Fibroblast of lung (primary cell): ENCODE data around the gene GIGYF2. TPM values are rescaled to one million over a fixed set of nuclear protein-coding genes. Genes with fewer than 3 reads are reported as not detected.

ENCODE experiments used
- DNase-seq, 2 donors: peaks; one replicate each; pipeline versions ENCODE4 v3.0.0 to v3.0.0-alpha.2; 2010; ENCODE audit warnings: low read depth in 2 of 2
- H2AFZ ChIP-seq: 2 replicates; pipeline ENCODE4 v1.5.1; 2012; ENCODE audit warnings: low read length, control low read depth, inconsistent platforms
- H3K27ac ChIP-seq: 2 replicates; pipeline ENCODE4 v1.5.1; 2011; ENCODE audit warnings: low read length, control low read depth; ENCODE audit not compliant: insufficient read depth
- H3K27me3 ChIP-seq: 2 replicates; pipeline ENCODE4 v1.5.1; 2011; ENCODE audit warnings: mild to moderate bottlenecking, low read length; ENCODE audit not compliant: control insufficient read depth, insufficient read depth
- H3K36me3 ChIP-seq: 2 replicates; pipeline ENCODE4 v1.5.1; 2011; ENCODE audit warnings: low read length; ENCODE audit not compliant: control insufficient read depth, insufficient read depth
- H3K4me1 ChIP-seq: 2 replicates; pipeline ENCODE4 v1.5.1; 2011; ENCODE audit warnings: low read length; ENCODE audit not compliant: control insufficient read depth, insufficient read depth; ENCODE audit errors: extremely low read depth
- H3K4me2 ChIP-seq: 2 replicates; pipeline ENCODE4 v1.5.1; 2011; ENCODE audit warnings: low read length, control low read depth; ENCODE audit not compliant: insufficient read depth; ENCODE audit errors: extremely low read depth
- H3K4me3 ChIP-seq, 4 experiments: fragments of 200-600 bp in 1 of 4; sonication (generic) in 1 of 4; replicated peaks in 1 of 4; 2 replicates each; pipeline ENCODE4 v1.5.1; 2011 to 2016; ENCODE audit warnings: low read length in 4 of 4, low read depth in 3 of 4, mild to moderate bottlenecking in 3 of 4, control low read depth in 2 of 4, inconsistent platforms in 1 of 4, mixed read lengths in 1 of 4; ENCODE audit not compliant: insufficient read depth in 1 of 4; ENCODE audit errors: control extremely low read depth in 1 of 4
- H3K79me2 ChIP-seq: 2 replicates; pipeline ENCODE4 v1.5.1; 2012; ENCODE audit warnings: mild to moderate bottlenecking, low read length, inconsistent platforms; ENCODE audit not compliant: control insufficient read depth, insufficient read depth
- H3K9ac ChIP-seq: 2 replicates; pipeline ENCODE4 v1.5.1; 2011; ENCODE audit warnings: mild to moderate bottlenecking, low read length, control low read depth; ENCODE audit not compliant: insufficient read depth
- H3K9me3 ChIP-seq: 2 replicates; pipeline ENCODE4 v1.5.1; 2012; ENCODE audit warnings: low read depth, low read length; ENCODE audit not compliant: control insufficient read depth, insufficient read depth
- H4K20me1 ChIP-seq: 2 replicates; pipeline ENCODE4 v1.5.1; 2011; ENCODE audit warnings: low read length; ENCODE audit not compliant: control insufficient read depth, insufficient read depth; ENCODE audit errors: extremely low read depth
- CTCF ChIP-seq, 2 donors: IDR thresholded peaks in 1 of 2; conservative IDR thresholded peaks in 1 of 2; 1 replicate in 1 of 2; 2 replicates in 1 of 2; pipeline ENCODE4 v1.5.1; 2011 to 2012; ENCODE audit warnings: low read length in 2 of 2, control low read depth in 1 of 2, inconsistent platforms in 1 of 2, low read depth in 1 of 2, mild to moderate bottlenecking in 1 of 2
- EZH2 ChIP-seq: IDR thresholded peaks from 2 replicates; pipeline ENCODE4 v1.5.1; 2012; ENCODE audit warnings: low read length, control low read depth, mild to moderate bottlenecking; ENCODE audit errors: missing control alignments
- polyA plus RNA-seq, 2 donors: library from polyadenylated mRNA; depleted of rRNA in 1 of 2; stranded (reverse) in 1 of 2; unstranded in 1 of 2; fragments of >200 nt; gene quantifications; 2 replicates each; pipeline ENCODE4 v1.2.1, GENCODE V29; 2011 to 2012; ENCODE audit warnings: missing spikeins in 1 of 2
- total RNA-seq: library from RNA; depleted of rRNA; stranded (reverse); fragments of >200 nt; gene quantifications from 2 replicates; pipeline ENCODE4 v1.2.1, GENCODE V29; 2014

The GIGYF2 gene
- total and polyA plus RNA-seq, 2 donors (not counting 1 experiment from before 2014, with no cell fraction given), result 31.1 to 64.7 TPM

- H3K4me3 ChIP-seq, result no peak overlapping the region
- H3K9me3 ChIP-seq, result no peaks in the 10 kb centered on the region
- no peaks in the 10 kb centered on the region for H4K20me1 ChIP-seq
- H3K9ac ChIP-seq, result no peak overlapping the region
- H3K36me3 ChIP-seq, result peaks cover 3% of the 10 kb centered on the region
- TF ChIP-seq EZH2, result no peak
- TF ChIP-seq CTCF (conservative IDR thresholded peaks at IDR 0.05 in 1 of 2, IDR thresholded peaks at IDR 0.05 in 1 of 2; ENCODE audit: low read depth in 1 of 2, low read length in 2 of 2), result no peak
- no peak overlapping the region for H3K27ac ChIP-seq
- DNase-seq, result no peak
- H3K4me1 ChIP-seq, result no peaks in the 10 kb centered on the region
- H3K79me2 ChIP-seq, result no peaks in the 10 kb centered on the region
- H3K27me3 ChIP-seq, result no peaks in the 10 kb centered on the region
- H2AFZ ChIP-seq, result no peak overlapping the region
- no peak overlapping the region for H3K4me2 ChIP-seq
Measured at GRCh38 chr2:232793271-232793670, 96.1 kb downstream of the GIGYF2 start.

GRCh38 chr2:232794981-232795380 is 97.8 kb downstream of the GIGYF2 start:
- Histone ChIP-seq H3K36me3 (peaks cover 3% of the 10 kb centered on the region), H3K9ac (no peak overlapping the region), H3K4me3 (no peak overlapping the region), H3K27me3 (no peaks in the 10 kb centered on the region), H3K4me2 (no peak overlapping the region), H3K27ac (no peak overlapping the region), H3K79me2 (no peaks in the 10 kb centered on the region), H3K4me1 (no peaks in the 10 kb centered on the region), H3K9me3 (no peaks in the 10 kb centered on the region), H2AFZ (no peak overlapping the region), H4K20me1 (no peaks in the 10 kb centered on the region)
- no peak for DNase-seq
- TF ChIP-seq CTCF (conservative IDR thresholded peaks at IDR 0.05 in 1 of 2, IDR thresholded peaks at IDR 0.05 in 1 of 2; ENCODE audit: low read depth in 1 of 2, low read length in 2 of 2), result no peak
- TF ChIP-seq EZH2, result no peak

- H3K36me3 ChIP-seq, result peaks cover 3% of the 10 kb centered on the region
- H3K27ac ChIP-seq, result no peak overlapping the region
Measured at GRCh38 chr2:232795920-232796319, 98.8 kb downstream of the GIGYF2 start.

More at GRCh38 chr2:232795920-232796319, 98.8 kb downstream of the GIGYF2 start:
- H3K27me3 ChIP-seq, result no peaks in the 10 kb centered on the region
- TF ChIP-seq CTCF (conservative IDR thresholded peaks at IDR 0.05 in 1 of 2, IDR thresholded peaks at IDR 0.05 in 1 of 2; ENCODE audit: low read depth in 1 of 2, low read length in 2 of 2) (no peak), EZH2 (no peak)
- H3K4me3 ChIP-seq, result no peak overlapping the region
- H3K9ac ChIP-seq, result no peak overlapping the region
- no peaks in the 10 kb centered on the region for H3K4me1 ChIP-seq
- no peaks in the 10 kb centered on the region for H4K20me1 ChIP-seq
- no peak overlapping the region for H3K4me2 ChIP-seq
- DNase-seq, result peak in 1 of 2 donors; percentile 79
- H3K79me2 ChIP-seq, result no peaks in the 10 kb centered on the region
- H3K9me3 ChIP-seq, result no peaks in the 10 kb centered on the region
- H2AFZ ChIP-seq, result no peak overlapping the region
